GM12892 (cell line): ENCODE measurements around the gene HNRNPA1.

Experiments used
- POLR2A ChIP-seq: IDR thresholded peaks from 2 replicates; pipeline ENCODE4 v1.6.1; 2011; ENCODE audit warnings: low read depth, low read length, control low read depth
- TAF1 ChIP-seq: IDR thresholded peaks from 2 replicates; pipeline ENCODE4 v1.6.1; 2011; ENCODE audit warnings: low read depth, mild to moderate bottlenecking, control low read depth, low read length, borderline replicate concordance

DNA sequence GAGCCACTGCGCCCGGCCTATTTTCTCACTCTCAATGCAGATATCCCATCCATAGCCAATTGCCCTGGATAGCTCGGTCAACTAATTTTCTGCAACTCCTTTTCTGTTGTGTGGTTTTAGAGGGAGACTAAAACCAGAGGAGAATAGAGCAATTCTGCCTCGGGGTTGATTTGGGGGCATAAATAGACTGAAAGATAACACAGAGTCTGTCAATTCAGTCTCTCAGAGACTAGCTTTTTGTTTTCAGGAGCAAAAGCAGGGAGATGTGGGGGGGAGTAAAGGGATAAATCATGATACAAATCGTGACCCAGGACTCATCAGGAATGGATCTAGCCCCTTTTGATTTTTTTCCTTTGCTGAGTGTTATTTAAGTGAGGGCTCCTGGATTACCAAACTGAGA lies 50.9 kb downstream of the HNRNPA1 start:
- TF ChIP-seq POLR2A (no peak), TAF1 (no peak)
